ENCODE results near the gene SLC25A18.

DNA sequence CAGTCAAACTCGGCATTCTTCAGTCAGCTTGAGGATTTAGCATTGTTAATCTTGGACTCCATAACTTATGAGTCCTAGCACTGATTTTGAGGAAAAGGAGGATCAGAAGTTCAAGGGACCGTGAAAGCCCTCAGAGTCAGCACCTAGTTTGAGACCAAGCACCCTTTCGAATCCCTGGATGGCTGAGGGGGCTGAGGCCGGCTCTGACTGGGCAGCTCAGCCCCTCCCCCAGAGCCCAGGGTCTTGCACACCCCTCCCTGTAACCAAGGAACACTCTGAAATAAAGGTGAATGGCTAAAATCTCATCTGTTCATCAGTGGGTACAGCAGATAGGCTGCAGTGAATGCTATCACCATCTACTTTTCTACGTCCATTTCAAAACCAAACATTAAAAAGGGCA, 27.3 kb downstream of the SLC25A18 start:
- TF ChIP-seq, protein P1, sequence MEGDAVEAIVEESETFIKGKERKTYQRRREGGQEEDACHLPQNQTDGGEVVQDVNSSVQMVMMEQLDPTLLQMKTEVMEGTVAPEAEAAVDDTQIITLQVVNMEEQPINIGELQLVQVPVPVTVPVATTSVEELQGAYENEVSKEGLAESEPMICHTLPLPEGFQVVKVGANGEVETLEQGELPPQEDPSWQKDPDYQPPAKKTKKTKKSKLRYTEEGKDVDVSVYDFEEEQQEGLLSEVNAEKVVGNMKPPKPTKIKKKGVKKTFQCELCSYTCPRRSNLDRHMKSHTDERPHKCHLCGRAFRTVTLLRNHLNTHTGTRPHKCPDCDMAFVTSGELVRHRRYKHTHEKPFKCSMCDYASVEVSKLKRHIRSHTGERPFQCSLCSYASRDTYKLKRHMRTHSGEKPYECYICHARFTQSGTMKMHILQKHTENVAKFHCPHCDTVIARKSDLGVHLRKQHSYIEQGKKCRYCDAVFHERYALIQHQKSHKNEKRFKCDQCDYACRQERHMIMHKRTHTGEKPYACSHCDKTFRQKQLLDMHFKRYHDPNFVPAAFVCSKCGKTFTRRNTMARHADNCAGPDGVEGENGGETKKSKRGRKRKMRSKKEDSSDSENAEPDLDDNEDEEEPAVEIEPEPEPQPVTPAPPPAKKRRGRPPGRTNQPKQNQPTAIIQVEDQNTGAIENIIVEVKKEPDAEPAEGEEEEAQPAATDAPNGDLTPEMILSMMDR (conservative IDR thresholded peaks at IDR 0.05) = no peak
- no peak for TF ChIP-seq EZH2 (IDR thresholded peaks at IDR 0.05; ENCODE audit: low read depth)

Data from PC-9 (cell line).